ENCODE measurements around the gene RAB5B. TPM values are rescaled to one million over a fixed set of nuclear protein-coding genes. Genes with fewer than 3 reads are reported as not detected.

RAB5B gene
- total and polyA plus RNA-seq, 2 donors, result 39.7 to 63.1 TPM

DNA sequence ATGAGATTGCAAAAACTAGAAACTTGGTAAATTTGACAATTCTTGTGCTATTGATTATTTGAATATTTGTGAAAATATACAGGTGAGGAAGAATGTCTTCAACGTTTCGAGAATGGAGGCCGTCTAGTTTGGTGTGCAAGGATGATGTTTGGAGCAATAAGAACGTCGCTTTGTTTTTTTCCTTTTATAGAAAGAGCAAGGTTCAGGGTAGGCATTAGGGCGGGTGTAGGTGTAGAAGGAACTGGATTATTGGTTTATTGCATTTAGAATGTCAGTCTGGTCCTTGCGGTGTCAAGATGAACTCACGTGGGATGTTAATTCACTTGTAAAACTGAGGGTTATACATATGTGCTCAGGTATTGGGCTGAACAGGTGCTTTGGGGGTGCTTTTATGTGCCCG is 69.0 kb downstream of the RAB5B start:
- Histone ChIP-seq H3K4me1 (ENCODE audit: control insufficient read depth in 2 of 2, insufficient read depth in 2 of 2, low read length in 2 of 2) (peaks cover 8 to 25% of the 10 kb centered on the region in 2 donors), H3K9me3 (ENCODE audit: control insufficient read depth in 2 of 2, insufficient read depth in 1 of 2, low read length in 1 of 2) (no peaks in the 10 kb centered on the region), H3K4me3 (ENCODE audit: low read length in 2 of 2) (peak overlapping the region; percentile 76 to 92), H3K27me3 (ENCODE audit: control insufficient read depth in 2 of 2, insufficient read depth in 1 of 2, low read length in 1 of 2) (no peaks in the 10 kb centered on the region), H3K36me3 (ENCODE audit: control insufficient read depth in 2 of 2, insufficient read depth in 2 of 2, low read length in 1 of 2) (peaks cover 22 to 35% of the 10 kb centered on the region in 2 donors), H3K27ac (ENCODE audit: low read depth in 1 of 2, low read length in 1 of 2) (peak overlapping the region in 1 of 2 donors; percentile 84)
- no peak for DNase-seq (ENCODE audit: low read depth in 6 of 9, low spot score in 9 of 9)
- WGBS, result 58% methylated on average over 9 of the region's 9 CpGs

Other genes with a start within 250 kb of the RAB5B start
- gene CD63, start 245.1 kb upstream of the RAB5B start, total RNA-seq, result 221 TPM
- gene CD63, start 245.1 kb upstream of the RAB5B start, polyA plus RNA-seq, result 598 TPM
- gene GDF11, start 231.0 kb upstream of the RAB5B start, total RNA-seq, result 1.9 TPM
- 2.8 TPM for gene GDF11, start 231.0 kb upstream of the RAB5B start, polyA plus RNA-seq
- gene SARNP, start 156.4 kb upstream of the RAB5B start, total RNA-seq, result 141 TPM
- 112 TPM for gene SARNP, start 156.4 kb upstream of the RAB5B start, polyA plus RNA-seq
- 32.9 TPM for gene ORMDL2, start 156.0 kb upstream of the RAB5B start, total RNA-seq
- gene ORMDL2, start 156.0 kb upstream of the RAB5B start, polyA plus RNA-seq, result 36.3 TPM
- 35.5 TPM for gene DNAJC14, start 144.5 kb upstream of the RAB5B start, total RNA-seq
- gene DNAJC14, start 144.5 kb upstream of the RAB5B start, polyA plus RNA-seq, result 22.2 TPM
- 4.5 TPM for gene MMP19, start 131.1 kb upstream of the RAB5B start, total RNA-seq
- gene MMP19, start 131.1 kb upstream of the RAB5B start, polyA plus RNA-seq, result 19.9 TPM
- gene PYM1, start 46.2 kb upstream of the RAB5B start, total RNA-seq, result 39.0 TPM
- 57.9 TPM for gene PYM1, start 46.2 kb upstream of the RAB5B start, polyA plus RNA-seq
- 326 TPM for gene DGKA, start 42.9 kb upstream of the RAB5B start, total RNA-seq
- 381 TPM for gene DGKA, start 42.9 kb upstream of the RAB5B start, polyA plus RNA-seq
- gene PMEL, start 8.0 kb upstream of the RAB5B start, total RNA-seq, result 0.28 TPM
- 0.94 TPM for gene PMEL, start 8.0 kb upstream of the RAB5B start, polyA plus RNA-seq
- 67.2 TPM for gene CDK2, start 7.2 kb upstream of the RAB5B start, total RNA-seq
- 22.3 TPM for gene CDK2, start 7.2 kb upstream of the RAB5B start, polyA plus RNA-seq
- 9.4 TPM for gene SUOX, start 23.2 kb downstream of the RAB5B start, total RNA-seq
- gene SUOX, start 23.2 kb downstream of the RAB5B start, polyA plus RNA-seq, result 11.6 TPM
- 1.7 TPM for gene IKZF4, start 47.0 kb downstream of the RAB5B start, total RNA-seq
- gene IKZF4, start 47.0 kb downstream of the RAB5B start, polyA plus RNA-seq, result 2.7 TPM
- gene RPS26, start 67.8 kb downstream of the RAB5B start, total RNA-seq, result 386 TPM
- gene RPS26, start 67.8 kb downstream of the RAB5B start, polyA plus RNA-seq, result 2,654 TPM
- gene ERBB3, start 106.1 kb downstream of the RAB5B start, total RNA-seq, result 1.4 TPM
- 4.3 TPM for gene ERBB3, start 106.1 kb downstream of the RAB5B start, polyA plus RNA-seq
- gene PA2G4, start 130.5 kb downstream of the RAB5B start, total RNA-seq, result 170 TPM
- 67.9 TPM for gene PA2G4, start 130.5 kb downstream of the RAB5B start, polyA plus RNA-seq
- 9,819 TPM for gene RPL41, start 142.6 kb downstream of the RAB5B start, total RNA-seq
- 5,569 TPM for gene RPL41, start 142.6 kb downstream of the RAB5B start, polyA plus RNA-seq
- gene ZC3H10, start 144.2 kb downstream of the RAB5B start, total RNA-seq, result 4.3 TPM
- gene ZC3H10, start 144.2 kb downstream of the RAB5B start, polyA plus RNA-seq, result 3.1 TPM
- gene ESYT1, start 154.2 kb downstream of the RAB5B start, total RNA-seq, result 63.4 TPM
- 39.2 TPM for gene ESYT1, start 154.2 kb downstream of the RAB5B start, polyA plus RNA-seq
- gene MYL6B, start 178.5 kb downstream of the RAB5B start, total RNA-seq, result 101 TPM
- 60.9 TPM for gene MYL6B, start 178.5 kb downstream of the RAB5B start, polyA plus RNA-seq
- 2,051 TPM for gene MYL6, start 184.3 kb downstream of the RAB5B start, total RNA-seq
- gene MYL6, start 184.3 kb downstream of the RAB5B start, polyA plus RNA-seq, result 2,137 TPM
- 20.3 TPM for gene SMARCC2, start 215.4 kb downstream of the RAB5B start, total RNA-seq
- 25.9 TPM for gene SMARCC2, start 215.4 kb downstream of the RAB5B start, polyA plus RNA-seq
- 26.8 TPM for gene RNF41, start 247.8 kb downstream of the RAB5B start, total RNA-seq
- gene RNF41, start 247.8 kb downstream of the RAB5B start, polyA plus RNA-seq, result 18.3 TPM

Measured in thymus (tissue), 11 donors.